NCI-H146 treated with DMSO at 0.1 percent for 48 hours (cell line): ENCODE results near the gene DKC1.
"Not testable (repeated sequence)": the region's sequence is repeated elsewhere in the genome, so short reads cannot be mapped to it uniquely, and the experiment has no call there.

Source experiments
- DNase-seq: peaks from one replicate; lab custom pipeline; 2025; ENCODE audit not compliant: unreplicated experiment; lab: John Stamatoyannopoulos, UW

The DKC1 gene

GRCh38 chrX:154817048-154817618 lies 54.5 kb downstream of the DKC1 start:
- DNase-seq: not testable (repeated sequence)

GRCh38 chrX:154818916-154819770 lies 56.5 kb downstream of the DKC1 start:
- DNase-seq: no peak

DNA sequence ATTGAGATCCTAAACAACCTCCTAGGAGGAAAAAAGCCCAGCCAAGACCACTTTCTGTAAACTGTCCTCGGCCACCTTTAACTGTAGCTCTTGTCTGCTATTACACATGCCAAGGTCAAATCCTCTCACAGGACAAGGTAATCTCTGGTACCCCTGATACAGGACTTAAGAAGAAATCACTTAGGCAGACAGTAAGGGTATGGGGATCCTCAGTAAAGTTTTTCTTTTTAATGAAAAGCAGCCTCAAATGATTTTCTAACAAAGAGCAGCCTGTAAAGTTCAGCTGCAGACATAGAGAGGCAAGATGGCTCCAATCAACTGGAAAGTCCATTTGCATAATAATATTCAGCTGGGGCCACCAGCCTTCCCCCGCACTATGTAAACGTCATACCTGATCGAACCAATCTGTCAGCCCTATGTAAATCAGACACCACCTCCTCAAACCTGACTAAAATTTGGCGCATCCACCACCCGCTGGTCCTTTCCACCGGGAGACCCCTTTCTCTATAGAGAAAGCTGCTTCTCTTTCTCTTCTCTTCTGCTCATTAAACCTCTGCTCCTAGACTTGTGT lies 57.2 kb downstream of the DKC1 start:
- DNase-seq: peak; percentile 74

DNA sequence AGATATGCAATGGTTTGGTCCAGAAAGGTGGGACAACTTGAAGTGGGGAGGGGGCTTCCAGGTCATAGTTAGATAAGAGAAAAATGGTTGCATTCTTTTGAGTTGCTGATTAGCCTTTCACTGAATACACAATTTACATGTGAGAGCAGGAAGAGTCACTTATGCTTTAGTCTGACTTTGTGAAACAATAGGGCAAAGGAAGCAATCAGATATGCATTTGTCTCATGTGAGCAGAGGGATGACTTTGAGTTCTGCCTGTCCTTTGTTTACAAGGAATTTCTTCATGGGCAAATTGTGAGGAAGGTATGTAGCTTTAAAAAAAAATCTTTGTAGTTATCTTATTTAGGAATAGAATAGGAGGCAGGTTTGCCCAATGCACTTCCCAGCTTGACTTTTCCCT lies 58.9 kb downstream of the DKC1 start:
- DNase-seq: no peak

- DNase-seq: no peak
Observed at GRCh38 chrX:154822029-154822428, 59.4 kb downstream of the DKC1 start.

DNA sequence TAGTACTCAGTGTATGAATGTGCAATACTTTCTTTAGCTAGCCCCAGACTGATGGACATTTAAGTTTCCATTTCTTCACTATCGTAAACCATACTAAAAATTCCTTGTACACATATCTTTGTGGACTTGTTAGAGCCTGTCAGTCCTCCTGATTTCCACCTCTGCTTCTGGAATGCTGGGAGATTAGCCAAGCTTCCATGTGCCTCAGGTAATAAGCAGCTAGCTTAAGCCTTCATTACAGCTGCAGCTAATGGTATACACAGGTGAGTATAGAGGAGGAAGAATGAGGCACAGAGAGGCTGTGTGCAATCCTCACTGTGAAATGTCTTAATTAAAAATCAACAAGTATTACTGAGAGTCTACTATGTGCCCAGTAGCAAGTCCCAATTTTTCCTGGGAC lies 62.0 kb downstream of the DKC1 start:
- no peak for DNase-seq

DNA sequence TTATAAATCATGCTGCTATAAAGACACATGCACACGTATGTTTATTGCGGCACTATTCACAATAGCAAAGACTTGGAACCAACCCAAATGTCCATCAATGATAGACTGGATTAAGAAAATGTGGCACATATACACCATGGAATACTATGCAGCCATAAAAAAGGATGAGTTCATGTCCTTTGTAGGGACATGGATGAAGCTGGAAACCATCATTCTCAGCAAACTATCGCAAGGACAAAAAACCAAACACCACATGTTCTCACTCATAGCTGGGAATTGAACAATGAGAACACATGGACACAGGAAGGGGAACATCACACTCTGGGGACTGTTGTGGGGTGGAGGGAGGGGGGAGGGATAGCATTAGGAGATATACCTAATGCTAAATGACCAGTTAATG lies 62.9 kb downstream of the DKC1 start:
- DNase-seq: not testable (repeated sequence)
